Peyer's patch (tissue), 4 donors: ENCODE data around the gene TFF1.

Experiments used
- CTCF ChIP-seq, 6 experiments: fragments of 450-650 bp in 4 of 6; fragments of 200-600 bp in 2 of 6; sonication (generic) in 1 of 6; IDR thresholded peaks; one replicate each; pipeline ENCODE4 v1.5.1; 2017 to 2019; ENCODE audit warnings: antibody characterized with exemption in 6 of 6, mild to moderate bottlenecking in 3 of 6, moderate library complexity in 1 of 6
- POLR2A ChIP-seq, 2 donors: fragments of 450-650 bp; IDR thresholded peaks; one replicate each; pipeline ENCODE4 v1.5.1; 2017; ENCODE audit warnings: antibody characterized with exemption in 2 of 2, mild to moderate bottlenecking in 2 of 2, moderate library complexity in 2 of 2

- TF ChIP-seq POLR2A (IDR thresholded peaks at IDR 0.05) (no peak), CTCF (IDR thresholded peaks at IDR 0.05) (no peak)
These were observed 37.4 kb upstream of the TFF1 start, which contains the start of gene UBASH3A for GRCh38 chr21:42403611-42404231.
